Sigmoid colon (tissue), 4 donors: Measurements from ENCODE around the gene MRAS.

Experiments
- CTCF ChIP-seq, 4 experiments: fragments of 450-650 bp in 3 of 4; fragments of 200-600 bp in 1 of 4; IDR thresholded peaks; one replicate each; pipeline ENCODE4 v1.5.1; 2016 to 2019; ENCODE audit warnings: antibody characterized with exemption in 4 of 4, mild to moderate bottlenecking in 3 of 4, moderate library complexity in 2 of 4
- POLR2A ChIP-seq, 2 donors: fragments of 450-650 bp; IDR thresholded peaks; one replicate each; pipeline ENCODE4 v1.6.1; 2016; ENCODE audit warnings: antibody characterized with exemption in 2 of 2, mild to moderate bottlenecking in 2 of 2, moderate library complexity in 2 of 2
- POLR2AphosphoS5 ChIP-seq, 4 donors: sonication (generic); formaldehyde crosslinking; IDR thresholded peaks; one replicate each; pipeline ENCODE4 v1.6.1; 2017; ENCODE audit warnings: antibody characterized with exemption in 4 of 4

- TF ChIP-seq POLR2AphosphoS5 (IDR thresholded peaks at IDR 0.05) = no peak
- TF ChIP-seq CTCF (IDR thresholded peaks at IDR 0.05) = no peak
- TF ChIP-seq POLR2A (IDR thresholded peaks at IDR 0.05) = no peak
Observed at GRCh38 chr3:138426211-138426610, 77.8 kb downstream of the MRAS start.
